Fibroblast of lung (primary cell): ENCODE results near the gene IFNGR1. TPM values are rescaled to one million over a fixed set of nuclear protein-coding genes. Genes with fewer than 3 reads are reported as not detected.

Experiments used
- DNase-seq, 2 donors: peaks; one replicate each; pipeline versions ENCODE4 v3.0.0 to v3.0.0-alpha.2; 2010; ENCODE audit warnings: low read depth in 2 of 2
- H2AFZ ChIP-seq: 2 replicates; pipeline ENCODE4 v1.5.1; 2012; ENCODE audit warnings: low read length, control low read depth, inconsistent platforms
- H3K27ac ChIP-seq: 2 replicates; pipeline ENCODE4 v1.5.1; 2011; ENCODE audit warnings: low read length, control low read depth; ENCODE audit not compliant: insufficient read depth
- H3K27me3 ChIP-seq: 2 replicates; pipeline ENCODE4 v1.5.1; 2011; ENCODE audit warnings: mild to moderate bottlenecking, low read length; ENCODE audit not compliant: control insufficient read depth, insufficient read depth
- H3K36me3 ChIP-seq: 2 replicates; pipeline ENCODE4 v1.5.1; 2011; ENCODE audit warnings: low read length; ENCODE audit not compliant: control insufficient read depth, insufficient read depth
- H3K4me1 ChIP-seq: 2 replicates; pipeline ENCODE4 v1.5.1; 2011; ENCODE audit warnings: low read length; ENCODE audit not compliant: control insufficient read depth, insufficient read depth; ENCODE audit errors: extremely low read depth
- H3K4me2 ChIP-seq: 2 replicates; pipeline ENCODE4 v1.5.1; 2011; ENCODE audit warnings: low read length, control low read depth; ENCODE audit not compliant: insufficient read depth; ENCODE audit errors: extremely low read depth
- H3K4me3 ChIP-seq, 4 experiments: fragments of 200-600 bp in 1 of 4; sonication (generic) in 1 of 4; replicated peaks in 1 of 4; 2 replicates each; pipeline ENCODE4 v1.5.1; 2011 to 2016; ENCODE audit warnings: low read length in 4 of 4, low read depth in 3 of 4, mild to moderate bottlenecking in 3 of 4, control low read depth in 2 of 4, inconsistent platforms in 1 of 4, mixed read lengths in 1 of 4; ENCODE audit not compliant: insufficient read depth in 1 of 4; ENCODE audit errors: control extremely low read depth in 1 of 4
- H3K79me2 ChIP-seq: 2 replicates; pipeline ENCODE4 v1.5.1; 2012; ENCODE audit warnings: mild to moderate bottlenecking, low read length, inconsistent platforms; ENCODE audit not compliant: control insufficient read depth, insufficient read depth
- H3K9ac ChIP-seq: 2 replicates; pipeline ENCODE4 v1.5.1; 2011; ENCODE audit warnings: mild to moderate bottlenecking, low read length, control low read depth; ENCODE audit not compliant: insufficient read depth
- H3K9me3 ChIP-seq: 2 replicates; pipeline ENCODE4 v1.5.1; 2012; ENCODE audit warnings: low read depth, low read length; ENCODE audit not compliant: control insufficient read depth, insufficient read depth
- H4K20me1 ChIP-seq: 2 replicates; pipeline ENCODE4 v1.5.1; 2011; ENCODE audit warnings: low read length; ENCODE audit not compliant: control insufficient read depth, insufficient read depth; ENCODE audit errors: extremely low read depth
- EZH2 ChIP-seq: IDR thresholded peaks from 2 replicates; pipeline ENCODE4 v1.5.1; 2012; ENCODE audit warnings: low read length, control low read depth, mild to moderate bottlenecking; ENCODE audit errors: missing control alignments
- polyA plus RNA-seq, 2 donors: library from polyadenylated mRNA; depleted of rRNA in 1 of 2; stranded (reverse) in 1 of 2; unstranded in 1 of 2; fragments of >200 nt; gene quantifications; 2 replicates each; pipeline ENCODE4 v1.2.1, GENCODE V29; 2011 to 2012; ENCODE audit warnings: missing spikeins in 1 of 2
- total RNA-seq: library from RNA; depleted of rRNA; stranded (reverse); fragments of >200 nt; gene quantifications from 2 replicates; pipeline ENCODE4 v1.2.1, GENCODE V29; 2014
- TF ChIP-seq, protein P1 (sequence below), 2 donors: IDR thresholded peaks in 1 of 2; conservative IDR thresholded peaks in 1 of 2; 1 replicate in 1 of 2; 2 replicates in 1 of 2; pipeline ENCODE4 v1.5.1; 2011 to 2012; ENCODE audit warnings: low read length in 2 of 2, control low read depth in 1 of 2, inconsistent platforms in 1 of 2, low read depth in 1 of 2, mild to moderate bottlenecking in 1 of 2

Gene IFNGR1
- total and polyA plus RNA-seq, 2 donors (not counting 1 experiment from before 2014, with no cell fraction given): 55.9 to 123 TPM

- Histone ChIP-seq H3K9ac (no peak overlapping the region), H3K4me1 (peaks cover 5% of the 10 kb centered on the region), H3K79me2 (peaks cover 18% of the 10 kb centered on the region), H3K9me3 (no peaks in the 10 kb centered on the region), H3K27me3 (no peaks in the 10 kb centered on the region), H3K27ac (no peak overlapping the region), H3K4me3 (no peak overlapping the region), H4K20me1 (no peaks in the 10 kb centered on the region), H3K4me2 (no peak overlapping the region), H2AFZ (no peak overlapping the region), H3K36me3 (no peaks in the 10 kb centered on the region)
- no peak for DNase-seq
- no peak for TF ChIP-seq EZH2
- TF ChIP-seq, protein P1, sequence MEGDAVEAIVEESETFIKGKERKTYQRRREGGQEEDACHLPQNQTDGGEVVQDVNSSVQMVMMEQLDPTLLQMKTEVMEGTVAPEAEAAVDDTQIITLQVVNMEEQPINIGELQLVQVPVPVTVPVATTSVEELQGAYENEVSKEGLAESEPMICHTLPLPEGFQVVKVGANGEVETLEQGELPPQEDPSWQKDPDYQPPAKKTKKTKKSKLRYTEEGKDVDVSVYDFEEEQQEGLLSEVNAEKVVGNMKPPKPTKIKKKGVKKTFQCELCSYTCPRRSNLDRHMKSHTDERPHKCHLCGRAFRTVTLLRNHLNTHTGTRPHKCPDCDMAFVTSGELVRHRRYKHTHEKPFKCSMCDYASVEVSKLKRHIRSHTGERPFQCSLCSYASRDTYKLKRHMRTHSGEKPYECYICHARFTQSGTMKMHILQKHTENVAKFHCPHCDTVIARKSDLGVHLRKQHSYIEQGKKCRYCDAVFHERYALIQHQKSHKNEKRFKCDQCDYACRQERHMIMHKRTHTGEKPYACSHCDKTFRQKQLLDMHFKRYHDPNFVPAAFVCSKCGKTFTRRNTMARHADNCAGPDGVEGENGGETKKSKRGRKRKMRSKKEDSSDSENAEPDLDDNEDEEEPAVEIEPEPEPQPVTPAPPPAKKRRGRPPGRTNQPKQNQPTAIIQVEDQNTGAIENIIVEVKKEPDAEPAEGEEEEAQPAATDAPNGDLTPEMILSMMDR (conservative IDR thresholded peaks at IDR 0.05 in 1 of 2, IDR thresholded peaks at IDR 0.05 in 1 of 2; ENCODE audit: low read depth in 1 of 2, low read length in 2 of 2): no peak
These were observed 3.2 kb upstream of the IFNGR1 start for GRCh38 chr6:137222381-137222780.

GRCh38 chr6:137219664-137220252 is 573 bp upstream of the IFNGR1 start:
- TF ChIP-seq EZH2: no peak
- TF ChIP-seq, protein P1 (conservative IDR thresholded peaks at IDR 0.05 in 1 of 2, IDR thresholded peaks at IDR 0.05 in 1 of 2; ENCODE audit: low read depth in 1 of 2, low read length in 2 of 2): no peak
- Histone ChIP-seq H3K27me3 (no peaks in the 10 kb centered on the region), H3K9me3 (no peaks in the 10 kb centered on the region), H3K4me2 (peak overlapping the region; percentile 83), H4K20me1 (no peaks in the 10 kb centered on the region), H3K36me3 (no peaks in the 10 kb centered on the region), H3K9ac (no peak overlapping the region), H2AFZ (peak overlapping the region; percentile 34), H3K79me2 (peaks cover 41% of the 10 kb centered on the region), H3K27ac (peak overlapping the region; percentile 92), H3K4me1 (peaks cover 5% of the 10 kb centered on the region), H3K4me3 (peak overlapping the region; percentile 32 to 100 (median 80))
- DNase-seq: no peak

DNA sequence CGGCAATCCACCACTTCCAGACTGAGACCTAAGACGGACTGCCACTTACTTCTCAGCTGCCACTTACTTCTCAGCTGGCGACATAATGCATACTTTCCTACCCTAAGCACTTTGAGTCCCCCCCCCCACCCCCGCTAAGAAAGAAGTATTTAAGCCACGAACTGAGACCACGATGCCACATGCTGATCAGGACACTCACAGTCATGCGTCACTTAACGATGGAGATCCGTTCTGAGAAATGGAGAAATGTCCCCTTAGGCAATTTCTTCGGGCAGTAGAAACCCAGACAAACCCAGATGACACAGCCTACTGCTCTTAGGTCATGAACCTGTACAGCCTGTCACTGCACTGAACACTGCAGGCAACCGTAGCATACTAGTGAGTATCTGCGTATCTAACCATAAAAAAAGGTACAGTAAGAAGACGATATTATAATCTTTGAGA is 690 bp downstream of the IFNGR1 start:
- Histone ChIP-seq H3K4me1 (peaks cover 7% of the 10 kb centered on the region), H3K27me3 (no peaks in the 10 kb centered on the region), H3K9ac (peak overlapping the region; percentile 96), H3K27ac (peak overlapping the region; percentile 92), H4K20me1 (no peaks in the 10 kb centered on the region), H3K36me3 (no peaks in the 10 kb centered on the region), H3K4me2 (peak overlapping the region; percentile 85), H3K4me3 (peak overlapping the region; percentile 76 to 100 (median 80)), H3K9me3 (no peaks in the 10 kb centered on the region), H3K79me2 (peaks cover 52% of the 10 kb centered on the region), H2AFZ (peak overlapping the region; percentile 81)
- peak; percentile 40 to 68 for DNase-seq
- TF ChIP-seq, protein P1 (conservative IDR thresholded peaks at IDR 0.05 in 1 of 2, IDR thresholded peaks at IDR 0.05 in 1 of 2; ENCODE audit: low read depth in 1 of 2, low read length in 2 of 2): no peak
- no peak for TF ChIP-seq EZH2
